BLaER1 treated with 17β-estradiol and CSF1 and Interleukin-3, amounts not matched to agents 10 nM and 100 nM (cell line): Measurements from ENCODE around the gene LRRC56.

Experiments
- H3K27ac ChIP-seq, 11 experiments: shearing (Covaris generic); formaldehyde crosslinking; 2 replicates each; pipeline ENCODE4 v1.8.1; 2022
- H3K27me3 ChIP-seq, 11 experiments: shearing (Covaris generic); formaldehyde crosslinking; 2 replicates each; pipeline ENCODE4 v1.8.1; 2022
- H3K36me3 ChIP-seq, 11 experiments: shearing (Covaris generic); formaldehyde crosslinking; 2 replicates each; pipeline ENCODE4 v1.8.1; 2022
- H3K4me1 ChIP-seq, 10 experiments: shearing (Covaris generic); formaldehyde crosslinking; 2 replicates each; pipeline ENCODE4 v1.8.1; 2022
- H3K4me2 ChIP-seq, 11 experiments: shearing (Covaris generic); formaldehyde crosslinking; 2 replicates each; pipeline ENCODE4 v1.8.1; 2022
- H3K4me3 ChIP-seq, 10 experiments: shearing (Covaris generic); formaldehyde crosslinking; 2 replicates each; pipeline ENCODE4 v1.8.1; 2022
- H3K9ac ChIP-seq, 11 experiments: shearing (Covaris generic); formaldehyde crosslinking; 2 replicates each; pipeline ENCODE4 v1.8.1; 2022
- H3K9me3 ChIP-seq, 11 experiments: shearing (Covaris generic); formaldehyde crosslinking; replicated peaks in 1 of 11; 2 replicates each; pipeline ENCODE4 v1.8.1; 2022
- H4K20me1 ChIP-seq, 11 experiments: shearing (Covaris generic); formaldehyde crosslinking; 2 replicates each; pipeline ENCODE4 v1.8.1; 2022
- Cebpa-rat ChIP-seq, 11 experiments: shearing (Covaris generic); IDR thresholded peaks; 2 replicates each; pipeline ENCODE4 v1.8.1; 2022

The LRRC56 gene

GRCh38 chr11:491358-491757 is 46.0 kb upstream of the LRRC56 start:
- peaks cover 0 to 91% (median 40%) of the 10 kb centered on the region in 11 experiments; a peak in 18 of 22 replicates for H4K20me1 ChIP-seq

DNA sequence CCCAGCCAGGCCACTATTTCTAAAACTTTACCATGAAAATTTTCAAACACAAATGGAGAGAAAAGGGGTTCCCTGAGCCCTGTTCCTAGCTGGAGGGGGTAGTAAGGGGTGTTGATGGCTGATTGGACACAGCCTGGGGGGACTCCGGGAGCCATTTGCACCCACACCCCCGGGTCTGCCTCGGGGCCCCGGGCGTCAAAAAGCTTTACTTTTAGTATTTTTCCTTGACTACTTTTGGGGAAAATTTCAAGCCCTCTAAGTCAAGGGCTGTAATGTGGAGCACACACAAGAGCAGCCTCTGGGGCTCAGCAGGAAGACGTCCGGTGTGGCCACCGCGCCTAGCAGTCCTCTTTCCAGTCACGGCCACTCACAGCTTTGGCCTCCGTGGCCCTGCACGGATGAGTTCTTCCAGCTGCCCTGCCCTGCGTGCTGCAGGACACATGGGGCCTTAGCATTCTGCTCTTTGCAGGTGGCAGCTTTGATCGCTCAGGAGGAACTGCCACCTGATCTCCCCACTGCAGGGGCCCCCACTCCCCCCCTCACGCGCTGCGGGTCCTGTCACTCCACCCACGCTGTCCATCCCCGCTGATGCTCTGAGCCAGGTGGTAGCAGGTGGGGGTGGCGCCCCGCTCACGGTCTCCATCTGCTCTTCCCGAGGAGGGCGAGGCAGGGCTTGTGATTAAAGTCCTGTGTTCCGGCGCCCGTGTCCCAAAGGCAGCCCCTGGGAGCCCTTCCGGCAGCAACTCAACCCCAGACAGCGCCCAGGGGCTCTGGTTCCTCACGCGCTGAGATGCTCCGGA is 44.7 kb upstream of the LRRC56 start:
- Histone ChIP-seq H3K4me1 (peaks cover 0 to 7% (median 0%) of the 10 kb centered on the region in 10 experiments; a peak in 1 of 20 replicates), H3K36me3 (peaks cover 53 to 100% (median 90%) of the 10 kb centered on the region in 11 experiments), H3K27me3 (no peaks in the 10 kb centered on the region), H3K27ac (no peak overlapping the region), H3K4me3 (no peak overlapping the region), H3K9ac (no peak overlapping the region), H4K20me1 (peaks cover 0 to 85% (median 44%) of the 10 kb centered on the region in 11 experiments; a peak in 18 of 22 replicates), H3K4me2 (no peak overlapping the region), H3K9me3 (no peaks in the 10 kb centered on the region)
- TF ChIP-seq Cebpa-rat (IDR thresholded peaks at IDR 0.05): no peak

More at GRCh38 chr11:491358-491757, 46.0 kb upstream of the LRRC56 start:
- Histone ChIP-seq H3K4me1 (peaks cover 0 to 7% (median 0%) of the 10 kb centered on the region in 10 experiments; a peak in 1 of 20 replicates), H3K4me2 (no peak overlapping the region), H3K4me3 (no peak overlapping the region), H3K9me3 (no peaks in the 10 kb centered on the region), H3K27me3 (no peaks in the 10 kb centered on the region), H3K9ac (no peak overlapping the region), H3K36me3 (peaks cover 41 to 98% (median 86%) of the 10 kb centered on the region in 11 experiments), H3K27ac (no peak overlapping the region)
- TF ChIP-seq Cebpa-rat (IDR thresholded peaks at IDR 0.05): no peak

- H3K27me3 ChIP-seq: no peaks in the 10 kb centered on the region
- H3K9ac ChIP-seq: no peak overlapping the region
- no peaks in the 10 kb centered on the region for H3K9me3 ChIP-seq
- H3K27ac ChIP-seq: no peak overlapping the region
- H3K4me3 ChIP-seq: no peak overlapping the region
- H3K36me3 ChIP-seq: peaks cover 75 to 100% (median 93%) of the 10 kb centered on the region in 11 experiments
- TF ChIP-seq Cebpa-rat (IDR thresholded peaks at IDR 0.05): no peak
- no peak overlapping the region for H3K4me2 ChIP-seq
- H4K20me1 ChIP-seq: peaks cover 0 to 89% (median 50%) of the 10 kb centered on the region in 11 experiments; a peak in 18 of 22 replicates
- peaks cover 0 to 7% (median 0%) of the 10 kb centered on the region in 10 experiments; a peak in 1 of 20 replicates for H3K4me1 ChIP-seq
Measured at GRCh38 chr11:494761-495536, 42.4 kb upstream of the LRRC56 start.

GRCh38 chr11:495537-495931 is 41.8 kb upstream of the LRRC56 start:
- no peak overlapping the region for H3K27ac ChIP-seq
- H4K20me1 ChIP-seq: peaks cover 0 to 88% (median 56%) of the 10 kb centered on the region in 11 experiments; a peak in 18 of 22 replicates
- no peak for TF ChIP-seq Cebpa-rat (IDR thresholded peaks at IDR 0.05)
- H3K9me3 ChIP-seq: no peaks in the 10 kb centered on the region
- 0 out of 22 replicates have a peak overlapping the region, but pooled peaks of 1 of the 11 experiments have one; percentile 24 for H3K9ac ChIP-seq
- no peak overlapping the region for H3K4me3 ChIP-seq
- no peaks in the 10 kb centered on the region for H3K27me3 ChIP-seq
- H3K4me2 ChIP-seq: no peak overlapping the region
- peaks cover 0 to 7% (median 0%) of the 10 kb centered on the region in 10 experiments; a peak in 2 of 20 replicates for H3K4me1 ChIP-seq
- peaks cover 80 to 100% (median 93%) of the 10 kb centered on the region in 11 experiments for H3K36me3 ChIP-seq

GRCh38 chr11:496834-497564 is 40.3 kb upstream of the LRRC56 start:
- no peaks in the 10 kb centered on the region for H3K9me3 ChIP-seq
- no peak overlapping the region for H3K9ac ChIP-seq
- H3K4me2 ChIP-seq: no peak overlapping the region
- peaks cover 12 to 93% (median 66%) of the 10 kb centered on the region in 11 experiments for H4K20me1 ChIP-seq
- peaks cover 89 to 100% (median 98%) of the 10 kb centered on the region in 11 experiments for H3K36me3 ChIP-seq
- H3K27ac ChIP-seq: no peak overlapping the region
- H3K4me1 ChIP-seq: peaks cover 0 to 18% (median 0%) of the 10 kb centered on the region in 10 experiments; a peak in 7 of 20 replicates
- H3K4me3 ChIP-seq: no peak overlapping the region
- TF ChIP-seq Cebpa-rat (IDR thresholded peaks at IDR 0.05): no peak
- no peaks in the 10 kb centered on the region for H3K27me3 ChIP-seq

GRCh38 chr11:497565-498296 is 39.6 kb upstream of the LRRC56 start:
- Histone ChIP-seq H3K4me2 (no peak overlapping the region), H4K20me1 (peaks cover 19 to 96% (median 73%) of the 10 kb centered on the region in 11 experiments), H3K4me1 (peaks cover 0 to 26% (median 0%) of the 10 kb centered on the region in 10 experiments; a peak in 8 of 20 replicates), H3K27me3 (no peaks in the 10 kb centered on the region), H3K27ac (no peak overlapping the region), H3K9ac (no peak overlapping the region), H3K36me3 (peaks cover 88 to 100% (median 96%) of the 10 kb centered on the region in 11 experiments), H3K9me3 (no peaks in the 10 kb centered on the region), H3K4me3 (no peak overlapping the region)
- TF ChIP-seq Cebpa-rat (IDR thresholded peaks at IDR 0.05): no peak

DNA sequence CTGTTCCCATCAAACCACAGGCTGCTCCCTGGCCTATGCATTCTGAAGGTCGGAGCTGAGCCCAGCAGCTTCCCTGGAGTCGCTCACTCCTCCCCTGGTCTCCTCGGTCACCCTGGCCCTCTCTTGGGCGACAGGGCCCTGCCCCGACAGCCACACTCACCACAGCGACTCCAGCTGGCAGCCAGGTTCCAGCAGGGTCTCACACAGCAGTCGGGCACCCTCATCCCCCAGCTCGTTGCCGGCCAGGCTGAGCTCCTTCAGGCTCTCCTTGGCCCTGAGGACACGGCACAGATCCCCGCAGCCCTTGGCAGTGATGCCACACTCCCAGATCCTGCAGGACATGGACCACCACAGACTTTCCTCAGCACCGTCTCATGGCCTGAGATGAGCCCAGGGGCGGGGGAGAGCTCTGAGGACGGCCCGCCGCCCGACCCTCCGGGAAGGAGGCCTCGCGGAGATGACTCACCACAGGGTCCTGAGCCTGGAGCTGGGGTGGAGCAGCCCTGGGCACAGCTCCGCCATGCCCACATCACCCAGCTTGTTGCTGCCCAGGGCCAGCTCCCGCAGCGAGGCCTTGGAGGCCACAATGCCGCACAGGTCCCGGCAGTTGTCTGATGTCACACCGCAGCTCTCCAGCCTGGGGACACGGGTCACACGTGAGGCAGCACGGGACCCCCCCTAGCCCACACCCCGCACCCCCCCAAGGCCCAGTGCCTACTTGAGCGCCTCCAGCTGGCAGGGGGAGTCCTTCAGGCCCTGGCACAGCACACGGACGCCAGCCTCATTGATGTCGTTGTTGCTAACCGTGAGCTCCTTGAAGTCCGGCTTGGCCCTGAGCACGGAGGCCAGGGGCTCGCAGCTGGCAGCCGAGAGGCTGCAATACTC is 38.8 kb upstream of the LRRC56 start:
- peaks cover 25 to 91% (median 74%) of the 10 kb centered on the region in 11 experiments for H4K20me1 ChIP-seq
- H3K36me3 ChIP-seq: peaks cover 80 to 93% (median 88%) of the 10 kb centered on the region in 11 experiments
- no peak overlapping the region for H3K27ac ChIP-seq
- H3K4me1 ChIP-seq: peaks cover 0 to 32% (median 2%) of the 10 kb centered on the region in 10 experiments; a peak in 12 of 20 replicates
- no peak for TF ChIP-seq Cebpa-rat (IDR thresholded peaks at IDR 0.05)
- H3K4me2 ChIP-seq: no peak overlapping the region
- H3K4me3 ChIP-seq: no peak overlapping the region
- H3K9ac ChIP-seq: no peak overlapping the region
- peaks cover 0 to 5% (median 1%) of the 10 kb centered on the region in 11 experiments; a peak in 17 of 22 replicates for H3K27me3 ChIP-seq
- H3K9me3 ChIP-seq: no peaks in the 10 kb centered on the region
